Activated CD8-positive, alpha-beta T cell treated with anti-CD3 and anti-CD28 coated beads, Interleukin-2, amount 10 ng/mL, durations not matched to agents 7 days and 5 days (primary cell): ENCODE results near the gene MRPS7. TPM values are rescaled to one million over a fixed set of nuclear protein-coding genes. Genes with fewer than 3 reads are reported as not detected.

Experiments
- ATAC-seq: fragments of 150-1000 bp; cut with Tn5 transposase; one replicate; pipeline ENCODE4 v1.10.0; 2021; ENCODE audit warnings: moderate library complexity
- CTCF ChIA-PET: fragments of 350-600 bp; sonication (Branson Sonifier 250); formaldehyde crosslinking; loops from one replicate; lab custom pipeline; 2021; ENCODE audit warnings: antibody characterized with exemption; lab: Charles Lee
- POLR2A ChIA-PET: fragments of 350-600 bp; sonication (Branson Sonifier 250); formaldehyde crosslinking; loops from one replicate; lab custom pipeline; 2021; ENCODE audit warnings: antibody characterized with exemption; lab: Charles Lee
- DNase-seq: peaks from one replicate; pipeline ENCODE4 v3.0.0-alpha.2; 2020
- H3K27ac Mint-ChIP-seq: one replicate; pipeline ENCODE4 v1.8.0; 2021; ENCODE audit warnings: mild to moderate bottlenecking, mixed read lengths
- H3K27me3 Mint-ChIP-seq: one replicate; pipeline ENCODE4 v1.8.0; 2021; ENCODE audit warnings: low read depth, mixed read lengths
- H3K36me3 Mint-ChIP-seq: one replicate; pipeline ENCODE4 v1.8.0; 2021; ENCODE audit warnings: low read depth, mixed read lengths
- H3K4me1 Mint-ChIP-seq: one replicate; pipeline ENCODE4 v1.8.0; 2021; ENCODE audit warnings: low read depth, mixed read lengths
- H3K4me3 Mint-ChIP-seq: one replicate; pipeline ENCODE4 v1.8.0; 2021; ENCODE audit warnings: mild to moderate bottlenecking, mixed read lengths
- H3K9me3 Mint-ChIP-seq: one replicate; pipeline ENCODE4 v1.8.0; 2022; ENCODE audit warnings: mixed read lengths; ENCODE audit not compliant: insufficient read depth
- total RNA-seq, 2 experiments: library from RNA; stranded (reverse); gene quantifications; one replicate each; pipeline ENCODE4 v1.2.3, GENCODE V29; 2021

MRPS7 gene
- total RNA-seq: 10 to 100 TPM; 62.1 to 66.1 TPM

DNA sequence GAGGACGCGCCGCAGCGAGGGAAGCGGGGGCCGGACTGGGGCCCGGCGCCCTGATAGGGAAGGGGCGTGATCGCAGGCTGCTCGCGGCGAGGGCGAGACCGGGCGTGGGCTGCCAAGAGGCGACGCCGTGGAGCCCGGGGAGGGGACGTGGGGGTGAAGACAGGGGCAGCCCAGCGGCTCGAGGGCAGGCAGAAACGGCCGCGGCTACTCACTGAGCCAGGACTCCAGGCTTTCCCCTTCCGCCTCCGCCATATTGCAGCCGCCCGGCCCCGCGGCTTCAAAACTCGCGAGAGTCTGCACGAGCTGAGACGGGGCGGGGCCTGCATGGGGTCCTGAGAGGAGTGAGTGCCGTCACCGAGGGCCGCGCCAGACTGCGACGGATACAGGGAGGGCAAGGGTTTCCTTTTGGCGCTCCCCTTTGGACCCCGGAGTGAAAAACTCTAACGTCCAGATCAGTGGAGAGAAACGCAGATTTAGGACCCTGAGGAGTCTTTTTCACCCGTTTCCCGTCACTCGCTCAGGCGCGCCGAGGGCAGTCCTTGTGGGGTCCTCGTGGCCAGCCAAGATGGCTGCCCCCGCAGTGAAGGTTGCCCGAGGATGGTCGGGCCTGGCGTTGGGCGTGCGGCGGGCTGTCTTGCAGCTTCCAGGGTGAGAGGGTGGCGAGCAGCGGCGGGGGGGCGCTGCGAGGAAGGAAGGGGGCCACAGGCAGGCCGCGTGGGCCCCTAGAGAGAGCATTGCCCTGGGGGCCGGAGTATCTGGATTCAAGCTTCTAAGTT lies at the start of gene MRPS7, which contains the start of gene GGA3:
MRPS7 (plus strand) TSS at position 544 of the 776 bp plus-strand sequence; CDS start at position 566, 22 bp downstream.
GGA3 (minus strand) TSS at position 271 of the 776 bp plus-strand sequence; CDS start at position 252, 19 bp downstream.
- peaks cover 38% of the 10 kb centered on the region for H3K4me1 Mint-ChIP-seq
- H3K27me3 Mint-ChIP-seq: no peaks in the 10 kb centered on the region
- CTCF ChIA-PET: interaction anchor here (0.9 to 4.4 kb wide), 19 partner anchors 7 to 492 kb away, joined by 3 to 98 read pairs (median 6); partner anchors contain the start of genes GRB2, MIF4GD, NUP85 and SLC25A19
- peak within 1 kb of the TSS; percentile 99 for H3K27ac Mint-ChIP-seq
- ATAC-seq (peak; percentile 94), DNase-seq (peak; percentile 97)
- H3K4me3 Mint-ChIP-seq: peak within 1 kb of the TSS; percentile 95
- H3K9me3 Mint-ChIP-seq: no peaks in the 10 kb centered on the region
- H3K36me3 Mint-ChIP-seq: peaks cover 37% of the 10 kb centered on the region
- POLR2A ChIA-PET: interaction anchor here (0.7 to 4.1 kb wide), 27 partner anchors 10 to 515 kb away, joined by 3 to 112 read pairs (median 4); partner anchors contain the start of genes FDXR, GRB2, JPT1 and MIF4GD

DNA sequence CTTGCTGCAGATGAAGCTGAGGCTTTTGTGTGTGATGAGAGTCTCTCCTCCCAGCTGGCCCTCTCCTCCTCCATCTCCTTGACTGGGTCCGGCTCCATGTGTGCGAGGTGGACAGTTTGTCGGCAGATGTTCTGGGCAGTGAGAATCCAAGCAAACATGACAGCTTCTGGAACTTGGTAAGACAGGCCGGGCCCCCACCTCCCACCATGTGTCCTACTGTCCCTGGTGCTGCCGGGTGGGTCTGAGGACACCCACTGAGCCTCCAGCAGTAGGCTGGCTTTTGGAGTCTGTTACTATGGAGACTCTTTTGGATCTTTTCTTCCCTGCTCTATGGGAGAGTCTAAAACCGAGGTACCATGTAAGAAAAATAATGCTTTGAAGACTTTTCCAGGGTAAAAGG lies 43.5 kb upstream of the MRPS7 start:
- no peak overlapping the region for H3K4me3 Mint-ChIP-seq
- H3K27me3 Mint-ChIP-seq: no peaks in the 10 kb centered on the region
- ATAC-seq (no peak), DNase-seq (no peak)
- no peaks in the 10 kb centered on the region for H3K9me3 Mint-ChIP-seq
- ChIA-PET CTCF (interaction anchor here (1.0 kb wide), 1 partner anchor 9 kb away, joined by 3 read pairs; no protein-coding TSS in a partner anchor), POLR2A (interaction anchor here (1.5 kb wide), 1 partner anchor 13 kb away, joined by 3 read pairs; the partner anchor contains the start of gene NUP85)
- peaks cover 50% of the 10 kb centered on the region for H3K36me3 Mint-ChIP-seq
- H3K27ac Mint-ChIP-seq: no peak overlapping the region
- no peaks in the 10 kb centered on the region for H3K4me1 Mint-ChIP-seq

DNA sequence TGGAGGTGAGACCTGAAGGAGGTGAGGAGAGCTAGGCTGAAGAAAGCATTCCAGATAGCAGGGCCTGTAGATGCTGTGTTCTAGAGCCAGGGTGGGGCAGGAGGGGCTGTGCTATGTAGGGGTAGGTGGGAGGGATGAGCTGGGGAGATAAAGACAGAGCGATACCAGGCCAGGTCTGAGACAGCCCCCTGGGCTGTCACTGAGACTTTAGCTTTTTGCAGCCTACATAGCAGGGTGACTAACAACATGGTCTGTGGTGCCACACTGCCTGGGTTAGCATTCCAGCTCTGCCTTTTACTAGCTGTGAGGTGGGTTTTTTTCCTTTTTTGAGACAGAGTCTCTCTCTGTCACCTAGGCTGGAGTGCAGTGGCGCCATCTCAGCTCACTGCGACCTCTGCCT lies 41.9 kb upstream of the MRPS7 start:
- H3K9me3 Mint-ChIP-seq: no peaks in the 10 kb centered on the region
- DNase-seq: no peak
- ChIA-PET CTCF (interaction anchor here (1.0 to 1.1 kb wide), 2 partner anchors 20 to 159 kb away, joined by 3 to 4 read pairs; no protein-coding TSS in a partner anchor), POLR2A (interaction anchor here (1.3 kb wide), 1 partner anchor 9 kb away, joined by 4 read pairs; no protein-coding TSS in a partner anchor)
- H3K4me1 Mint-ChIP-seq: no peaks in the 10 kb centered on the region
- H3K4me3 Mint-ChIP-seq: no peak overlapping the region
- peaks cover 48% of the 10 kb centered on the region for H3K36me3 Mint-ChIP-seq
- H3K27ac Mint-ChIP-seq: peak overlapping the region; percentile 67
- no peaks in the 10 kb centered on the region for H3K27me3 Mint-ChIP-seq
- ATAC-seq: no peak

DNA sequence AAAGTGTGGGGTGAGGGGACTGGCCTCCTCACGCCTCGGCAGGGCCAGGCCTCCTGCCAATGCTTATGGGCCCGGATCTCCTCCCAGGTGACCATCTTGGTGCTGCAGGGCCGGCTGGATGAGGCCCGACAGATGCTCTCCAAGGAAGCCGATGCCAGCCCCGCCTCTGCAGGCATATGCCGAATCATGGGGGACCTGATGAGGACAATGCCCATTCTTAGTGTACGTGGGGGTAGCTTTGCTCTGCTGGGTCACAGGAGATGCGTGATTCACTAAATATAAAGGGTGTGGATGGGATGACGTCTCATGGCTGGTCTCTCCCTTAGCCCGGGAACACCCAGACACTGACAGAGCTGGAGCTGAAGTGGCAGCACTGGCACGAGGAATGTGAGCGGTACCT lies 36.7 kb upstream of the MRPS7 start:
- Mint-ChIP-seq H3K4me1 (no peaks in the 10 kb centered on the region), H3K4me3 (no peak overlapping the region), H3K36me3 (peaks cover 50% of the 10 kb centered on the region), H3K27ac (no peak overlapping the region), H3K9me3 (no peaks in the 10 kb centered on the region), H3K27me3 (no peaks in the 10 kb centered on the region)
- ATAC-seq: no peak
- DNase-seq: no peak
- CTCF ChIA-PET: interaction anchor here (1.4 to 1.7 kb wide), 3 partner anchors 15 to 111 kb away, joined by 3 to 5 read pairs (median 3); no protein-coding TSS in a partner anchor
- POLR2A ChIA-PET: no interaction called here

DNA sequence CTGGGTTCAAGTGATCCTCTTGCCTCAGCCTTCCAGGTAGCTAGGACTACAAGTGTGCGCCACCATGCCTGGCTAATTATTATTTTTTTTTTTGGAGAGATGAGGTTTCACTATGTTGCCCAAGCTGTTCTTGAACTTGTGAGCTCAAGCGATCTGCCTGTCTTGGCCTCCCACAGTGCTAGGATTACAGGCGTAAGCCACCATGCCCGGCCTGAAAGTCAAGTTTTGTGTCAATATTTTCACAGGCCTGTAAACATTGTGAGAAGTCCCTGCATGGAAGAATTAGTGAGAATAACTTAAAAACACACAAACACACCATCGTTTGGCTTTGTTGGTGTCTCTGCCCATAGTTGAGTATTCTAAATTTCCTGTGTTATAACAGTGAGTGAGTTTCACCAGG lies 34.0 kb upstream of the MRPS7 start:
- ATAC-seq (no peak), DNase-seq (no peak)
- Mint-ChIP-seq H3K4me1 (no peaks in the 10 kb centered on the region), H3K27ac (no peak overlapping the region), H3K9me3 (no peaks in the 10 kb centered on the region), H3K4me3 (no peak overlapping the region), H3K36me3 (peaks cover 57% of the 10 kb centered on the region), H3K27me3 (no peaks in the 10 kb centered on the region)
- POLR2A ChIA-PET: interaction anchor here (0.6 kb wide), 1 partner anchor 9 kb away, joined by 3 read pairs; no protein-coding TSS in a partner anchor
- CTCF ChIA-PET: interaction anchor here (1.3 kb wide), 1 partner anchor 10 kb away, joined by 3 read pairs; no protein-coding TSS in a partner anchor

DNA sequence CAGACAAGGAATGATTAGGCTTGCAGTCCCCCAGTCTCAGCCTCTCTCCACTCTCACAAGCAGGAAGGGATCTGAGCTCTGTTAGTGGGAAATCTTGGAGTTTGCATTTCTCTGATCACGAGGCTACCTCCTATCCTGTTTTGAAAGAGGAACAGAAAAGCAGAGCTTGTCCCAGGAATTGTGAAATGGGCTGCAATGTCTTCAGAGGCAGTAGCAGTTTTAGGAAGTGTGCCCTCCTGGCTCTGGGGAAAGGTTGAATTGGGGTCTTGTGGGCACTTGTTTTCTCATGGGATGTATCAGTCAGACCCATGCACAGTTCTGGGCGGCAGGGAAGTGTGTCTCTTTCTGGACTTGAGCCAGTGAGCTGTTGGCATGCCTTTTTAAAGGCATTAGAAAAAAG lies 33.4 kb upstream of the MRPS7 start:
- Mint-ChIP-seq H3K4me3 (no peak overlapping the region), H3K36me3 (peaks cover 58% of the 10 kb centered on the region), H3K4me1 (no peaks in the 10 kb centered on the region), H3K27me3 (no peaks in the 10 kb centered on the region), H3K27ac (no peak overlapping the region), H3K9me3 (no peaks in the 10 kb centered on the region)
- DNase-seq (no peak), ATAC-seq (no peak)
- ChIA-PET CTCF (interaction anchor here (1.0 to 1.3 kb wide), 3 partner anchors 10 to 114 kb away, joined by 3 to 4 read pairs (median 3); partner anchors contain the start of gene MIF4GD), POLR2A (no interaction called here)

DNA sequence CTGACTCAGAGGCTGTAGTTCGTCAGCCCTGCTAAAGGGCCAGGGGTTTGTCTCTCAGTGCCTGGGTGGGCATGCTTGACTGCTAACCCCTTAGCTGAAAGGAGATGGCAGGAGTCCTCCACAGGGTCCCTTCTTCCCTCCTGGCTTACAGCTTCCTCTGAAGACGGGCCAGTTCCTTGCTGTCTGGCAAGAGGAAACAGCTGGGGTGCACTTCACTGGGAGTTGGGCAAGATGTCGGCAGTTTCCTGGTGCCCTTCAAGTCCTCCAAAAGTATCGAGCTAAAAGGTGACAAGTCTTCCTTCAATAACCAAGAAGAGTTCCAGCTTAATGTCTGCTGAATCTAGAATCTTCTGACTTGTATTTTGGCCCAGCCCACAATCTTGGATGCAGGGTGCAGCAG lies 32.8 kb upstream of the MRPS7 start:
- Mint-ChIP-seq H3K4me1 (no peaks in the 10 kb centered on the region), H3K4me3 (no peak overlapping the region), H3K9me3 (no peaks in the 10 kb centered on the region), H3K36me3 (peaks cover 58% of the 10 kb centered on the region), H3K27ac (no peak overlapping the region), H3K27me3 (no peaks in the 10 kb centered on the region)
- POLR2A ChIA-PET: interaction anchor here (1.0 kb wide), 1 partner anchor 9 kb away, joined by 4 read pairs; no protein-coding TSS in a partner anchor
- CTCF ChIA-PET: interaction anchor here (1.0 to 1.9 kb wide), 4 partner anchors 9 to 115 kb away, joined by 3 to 10 read pairs (median 4); partner anchors contain the start of gene MIF4GD
- no peak for DNase-seq
- ATAC-seq: no peak

DNA sequence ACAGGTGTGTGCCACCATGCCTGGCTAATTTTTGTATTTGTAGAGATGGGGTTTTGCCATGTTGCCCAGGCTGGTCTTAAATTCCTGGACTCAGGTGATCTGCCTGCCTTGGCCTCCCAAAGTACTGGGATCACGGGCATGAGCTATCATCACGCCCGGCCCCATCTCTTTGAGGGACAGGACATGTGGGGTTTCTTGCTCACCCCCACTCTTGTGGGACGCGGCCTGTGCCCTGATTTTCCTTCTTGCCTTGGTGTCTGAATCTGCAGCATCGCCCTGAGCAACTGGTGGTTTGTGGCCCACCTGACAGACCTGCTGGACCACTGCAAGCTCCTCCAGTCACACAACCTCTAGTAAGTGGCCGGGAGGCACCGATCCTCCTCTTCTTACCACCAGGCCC lies 30.6 kb upstream of the MRPS7 start:
- ATAC-seq (no peak), DNase-seq (no peak)
- H3K36me3 Mint-ChIP-seq: peaks cover 58% of the 10 kb centered on the region
- ChIA-PET POLR2A (interaction anchor here (1.5 kb wide), 1 partner anchor 29 kb away, joined by 7 read pairs; no protein-coding TSS in a partner anchor), CTCF (interaction anchor here (1.1 to 1.8 kb wide), 3 partner anchors 9 to 117 kb away, joined by 3 to 6 read pairs (median 5); no protein-coding TSS in a partner anchor)
- no peak overlapping the region for H3K27ac Mint-ChIP-seq
- no peaks in the 10 kb centered on the region for H3K4me1 Mint-ChIP-seq
- no peak overlapping the region for H3K4me3 Mint-ChIP-seq
- H3K9me3 Mint-ChIP-seq: no peaks in the 10 kb centered on the region
- H3K27me3 Mint-ChIP-seq: no peaks in the 10 kb centered on the region

DNA sequence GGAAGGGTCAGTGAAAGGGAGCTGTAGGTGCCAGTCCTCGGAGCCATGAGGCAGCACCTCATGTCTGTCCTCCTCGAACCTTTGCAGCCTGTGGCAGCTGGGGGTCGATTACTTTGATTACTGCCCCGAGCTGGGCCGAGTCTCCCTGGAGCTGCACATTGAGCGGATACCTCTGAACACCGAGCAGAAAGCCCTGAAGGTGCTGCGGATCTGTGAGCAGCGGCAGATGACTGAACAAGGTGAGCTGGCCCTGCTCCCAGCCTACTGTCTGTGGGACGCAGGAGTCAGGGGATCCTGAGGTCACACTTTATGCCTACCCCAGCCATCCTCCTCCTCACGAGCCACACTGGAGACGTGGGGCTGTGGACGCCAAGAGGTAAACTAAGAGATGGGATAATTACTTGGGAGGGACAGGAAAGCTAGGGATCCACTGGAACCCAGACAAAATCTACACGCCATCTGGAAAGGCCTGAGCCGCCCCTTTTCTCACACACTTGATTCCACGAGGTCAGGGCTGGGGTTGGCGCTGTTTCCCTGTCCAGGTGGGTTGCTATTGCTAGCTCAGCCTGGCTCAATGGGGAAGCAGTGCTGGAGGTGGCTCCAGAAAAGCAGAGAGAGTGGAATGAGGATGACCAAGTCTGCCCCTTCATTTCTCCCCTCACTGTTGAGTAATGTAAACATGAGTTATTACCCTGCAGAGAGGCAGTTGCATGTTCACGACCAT lies 29.8 kb upstream of the MRPS7 start:
- no peak overlapping the region for H3K27ac Mint-ChIP-seq
- no peaks in the 10 kb centered on the region for H3K9me3 Mint-ChIP-seq
- no peak for DNase-seq
- no peaks in the 10 kb centered on the region for H3K4me1 Mint-ChIP-seq
- no peaks in the 10 kb centered on the region for H3K27me3 Mint-ChIP-seq
- ChIA-PET POLR2A (interaction anchor here (0.6 kb wide), 1 partner anchor 530 kb away, joined by 3 read pairs; no protein-coding TSS in a partner anchor), CTCF (interaction anchor here (1.1 kb wide), 1 partner anchor 8 kb away, joined by 3 read pairs; no protein-coding TSS in a partner anchor)
- H3K36me3 Mint-ChIP-seq: peaks cover 59% of the 10 kb centered on the region
- no peak for ATAC-seq
- H3K4me3 Mint-ChIP-seq: no peak overlapping the region

DNA sequence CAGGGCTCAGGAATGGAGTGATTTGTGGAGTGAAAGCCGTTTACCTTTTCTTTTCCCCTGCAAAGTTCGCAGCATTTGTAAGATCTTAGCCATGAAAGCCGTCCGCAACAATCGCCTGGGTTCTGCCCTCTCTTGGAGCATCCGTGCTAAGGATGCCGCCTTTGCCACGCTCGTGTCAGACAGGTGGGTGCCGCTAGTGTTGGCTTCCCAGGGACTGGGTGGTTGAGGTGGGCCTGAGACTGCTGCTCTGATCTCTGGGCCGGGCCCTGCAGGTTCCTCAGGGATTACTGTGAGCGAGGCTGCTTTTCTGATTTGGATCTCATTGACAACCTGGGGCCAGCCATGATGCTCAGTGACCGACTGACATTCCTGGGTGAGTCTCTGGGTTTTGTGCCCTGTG lies 28.9 kb upstream of the MRPS7 start:
- Mint-ChIP-seq H3K36me3 (peaks cover 61% of the 10 kb centered on the region), H3K9me3 (no peaks in the 10 kb centered on the region), H3K4me3 (no peak overlapping the region), H3K4me1 (no peaks in the 10 kb centered on the region), H3K27me3 (no peaks in the 10 kb centered on the region), H3K27ac (no peak overlapping the region)
- ChIA-PET CTCF (no interaction called here), POLR2A (no interaction called here)
- DNase-seq: no peak
- ATAC-seq: no peak
